AG09309 (cell line): ENCODE data around the gene REV1.

Source experiments
- DNase-seq: peaks from one replicate; pipeline ENCODE4 v3.0.0-alpha.2; 2010; ENCODE audit warnings: low read depth
- H3K4me3 ChIP-seq: 2 replicates; pipeline ENCODE4 v1.5.1; 2011; ENCODE audit warnings: mild to moderate bottlenecking, low read depth, low read length, moderate library complexity; ENCODE audit not compliant: control insufficient read depth
- CTCF ChIP-seq: IDR thresholded peaks from 2 replicates; pipeline ENCODE4 v1.5.1; 2011; ENCODE audit warnings: mild to moderate bottlenecking, low read depth, low read length, inconsistent platforms; ENCODE audit not compliant: insufficient read depth, control insufficient read depth; ENCODE audit errors: missing control alignments

REV1 gene

GRCh38 chr2:99389946-99390345, 99.9 kb downstream of the REV1 start:
- no peak for TF ChIP-seq CTCF
- H3K4me3 ChIP-seq = no peak overlapping the region
- DNase-seq = no peak

DNA sequence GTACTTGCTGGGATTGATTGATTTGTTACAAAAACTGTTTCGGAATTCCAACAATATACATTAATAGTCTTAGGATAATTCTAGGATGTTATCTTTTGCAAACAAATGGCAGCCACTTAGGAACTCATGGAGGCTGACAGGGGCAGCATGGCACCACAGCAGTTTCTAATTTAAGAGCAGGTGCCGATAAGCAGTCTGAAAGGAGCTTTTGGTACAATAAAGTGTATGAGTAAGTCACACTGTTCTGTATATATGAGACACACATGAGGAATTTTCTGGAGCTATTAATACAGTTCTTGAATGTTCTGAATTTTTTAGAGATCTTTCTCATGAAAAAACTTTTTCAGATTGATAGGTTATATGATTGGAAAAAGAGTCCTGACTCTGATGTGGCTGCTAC, 100.4 kb downstream of the REV1 start:
- H3K4me3 ChIP-seq = no peak overlapping the region
- no peak for TF ChIP-seq CTCF
- DNase-seq = peak; percentile 21

DNA sequence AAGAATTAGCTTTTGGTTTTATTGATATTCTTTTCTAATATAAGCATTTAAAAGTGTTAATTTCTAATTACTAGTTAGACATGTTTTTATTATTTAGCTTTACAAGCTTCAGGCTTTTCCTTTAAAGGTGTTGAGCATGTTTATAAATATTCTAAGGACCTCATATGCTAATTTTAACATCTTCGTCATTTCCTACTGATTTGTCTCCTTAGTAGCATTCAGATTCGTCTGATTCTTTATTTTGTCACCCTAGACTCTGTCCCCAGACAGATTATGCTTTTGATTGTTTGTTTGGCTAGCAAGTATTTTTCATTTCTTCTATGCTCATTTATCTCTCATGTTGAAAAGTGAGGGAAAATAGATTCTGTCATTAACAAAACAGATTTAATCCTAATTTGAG, 100.9 kb downstream of the REV1 start:
- TF ChIP-seq CTCF = no peak
- DNase-seq = no peak
- H3K4me3 ChIP-seq = no peak overlapping the region

DNA sequence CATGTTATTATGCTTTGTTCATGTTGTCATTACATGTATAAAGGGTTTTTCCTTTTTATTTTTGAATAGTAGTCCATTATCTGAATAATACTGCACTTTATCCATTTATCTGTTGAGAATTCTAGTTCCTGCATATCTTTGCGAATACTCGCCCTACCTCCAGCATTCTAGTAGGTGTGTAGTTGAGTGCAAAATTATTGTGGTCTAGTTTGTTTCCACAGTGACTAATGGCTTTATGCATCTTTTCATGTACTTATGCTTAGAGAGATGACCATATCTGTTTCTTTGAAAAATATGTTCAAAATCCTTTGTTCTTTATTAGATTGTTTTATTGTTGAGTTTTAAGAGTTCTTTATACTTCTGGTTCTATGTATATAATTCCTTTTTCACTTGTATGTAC, 103.8 kb downstream of the REV1 start:
- no peak for DNase-seq
- H3K4me3 ChIP-seq = no peak overlapping the region
- no peak for TF ChIP-seq CTCF

GRCh38 chr2:99382143-99382542, 107.7 kb downstream of the REV1 start:
- no peak overlapping the region for H3K4me3 ChIP-seq
- no peak for TF ChIP-seq CTCF
- DNase-seq = no peak

DNA sequence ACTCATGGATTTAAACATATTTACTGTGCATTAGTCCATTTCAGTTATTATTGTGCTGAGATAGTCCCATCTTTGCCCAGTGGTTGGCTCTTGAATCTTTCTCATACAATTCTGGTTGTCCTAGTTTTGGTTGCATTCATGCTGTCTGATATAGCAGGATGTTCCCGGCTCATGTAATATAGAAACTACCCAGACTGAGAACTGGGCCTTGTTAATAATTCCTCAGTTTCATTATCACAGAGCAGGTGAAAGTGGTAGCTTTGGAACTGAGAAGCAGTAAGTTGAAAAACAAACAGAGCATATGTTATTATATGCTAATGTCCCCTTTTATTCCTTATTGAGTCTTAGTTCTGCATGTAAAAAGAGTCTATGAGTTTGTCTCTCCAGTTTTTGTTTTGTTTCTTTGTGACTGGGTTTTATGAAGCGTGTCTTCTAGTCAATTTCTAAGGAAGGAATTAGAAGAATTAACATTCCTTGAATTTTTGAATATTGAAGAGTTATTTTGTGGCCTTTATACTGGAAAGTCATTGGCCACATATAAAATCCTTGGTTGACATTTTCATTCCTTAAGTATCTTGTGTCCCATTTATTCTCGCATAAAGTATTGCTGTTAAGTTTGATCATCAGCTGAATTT, 109.3 kb downstream of the REV1 start:
- DNase-seq = no peak
- no peak for TF ChIP-seq CTCF
- no peak overlapping the region for H3K4me3 ChIP-seq

DNA sequence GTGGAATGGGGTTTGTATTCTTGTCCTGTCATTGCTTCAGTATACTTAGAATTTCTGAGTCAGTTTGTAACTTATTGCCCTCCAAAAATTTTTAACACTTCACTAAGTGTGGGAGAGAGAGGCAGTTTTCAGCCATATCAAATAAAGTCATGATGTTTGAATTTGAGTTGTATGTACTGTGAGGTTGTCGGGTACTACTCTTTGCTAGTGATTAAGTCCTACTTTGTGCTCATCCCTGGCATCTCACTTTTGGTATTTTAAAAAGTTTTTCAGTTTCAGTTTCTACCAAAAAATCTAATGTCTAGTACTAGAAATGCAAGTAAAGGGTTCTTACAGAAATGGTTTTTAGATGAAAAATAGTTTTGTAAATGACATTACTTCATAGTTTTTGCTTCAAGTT, 111.9 kb downstream of the REV1 start:
- no peak for TF ChIP-seq CTCF
- H3K4me3 ChIP-seq = no peak overlapping the region
- no peak for DNase-seq
